Liver (tissue), 9 donors: Measurements from ENCODE around the gene PDE4D. TPM values are rescaled to one million over a fixed set of nuclear protein-coding genes. Genes with fewer than 3 reads are reported as not detected.

Experiments
- DNase-seq: peaks from one replicate; pipeline ENCODE4 v3.0.0-alpha.2; 2017; ENCODE audit warnings: low spot score
- H3K27ac ChIP-seq, 2 donors: one replicate each; pipeline ENCODE4 v1.7.0; 2013; ENCODE audit warnings: inconsistent platforms in 2 of 2, low read length in 2 of 2, control low read depth in 1 of 2, low read depth in 1 of 2, mild to moderate bottlenecking in 1 of 2
- H3K27me3 ChIP-seq, 4 donors: one replicate each; pipeline versions ENCODE4 v1.6.1 to v1.7.0; 2013; ENCODE audit warnings: low read length in 3 of 4, inconsistent platforms in 1 of 4, mild to moderate bottlenecking in 1 of 4, moderate library complexity in 1 of 4; ENCODE audit not compliant: control insufficient read depth in 4 of 4, insufficient read depth in 4 of 4
- H3K36me3 ChIP-seq, 4 donors: one replicate each; pipeline versions ENCODE4 v1.6.1 to v1.7.0; 2013; ENCODE audit warnings: low read length in 3 of 4, mild to moderate bottlenecking in 3 of 4, low read depth in 1 of 4, moderate library complexity in 1 of 4; ENCODE audit not compliant: control insufficient read depth in 4 of 4, insufficient read depth in 3 of 4
- H3K4me1 ChIP-seq, 4 donors: one replicate each; pipeline versions ENCODE4 v1.6.1 to v1.7.0; 2013; ENCODE audit warnings: low read length in 3 of 4, mild to moderate bottlenecking in 3 of 4, moderate library complexity in 1 of 4; ENCODE audit not compliant: control insufficient read depth in 4 of 4, insufficient read depth in 4 of 4
- H3K4me3 ChIP-seq, 3 donors: one replicate each; pipeline versions ENCODE4 v1.6.1 to v1.7.0; 2013; ENCODE audit warnings: low read length in 3 of 3, control low read depth in 1 of 3, low read depth in 1 of 3, mild to moderate bottlenecking in 1 of 3
- H3K9ac ChIP-seq, 2 donors: one replicate each; pipeline ENCODE4 v1.7.0; 2013; ENCODE audit warnings: low read length in 2 of 2, mild to moderate bottlenecking in 2 of 2, moderate library complexity in 2 of 2, control low read depth in 1 of 2, low read depth in 1 of 2
- H3K9me3 ChIP-seq, 4 donors: one replicate each; pipeline versions ENCODE4 v1.6.1 to v1.7.0; 2013; ENCODE audit warnings: low read length in 3 of 4; ENCODE audit not compliant: control insufficient read depth in 4 of 4
- EGR1 ChIP-seq, 2 donors: IDR thresholded peaks; 2 replicates each; pipeline ENCODE4 v1.6.1; 2016 to 2018; ENCODE audit warnings: antibody characterized with exemption in 2 of 2, low read depth in 2 of 2
- FOXA1 ChIP-seq: IDR thresholded peaks from 2 replicates; pipeline ENCODE4 v1.6.1; 2016; ENCODE audit warnings: antibody characterized with exemption
- FOXA2 ChIP-seq: IDR thresholded peaks from 2 replicates; pipeline ENCODE4 v1.6.1; 2016; ENCODE audit warnings: antibody characterized with exemption
- GABPA ChIP-seq, 2 donors: IDR thresholded peaks in 1 of 2; conservative IDR thresholded peaks in 1 of 2; 2 replicates each; pipeline ENCODE4 v1.6.1; 2016; ENCODE audit warnings: antibody characterized with exemption in 2 of 2, mild to moderate bottlenecking in 1 of 2, moderate library complexity in 1 of 2
- HNF4A ChIP-seq, 2 donors: conservative IDR thresholded peaks; 2 replicates each; pipeline ENCODE4 v1.6.1; 2016; ENCODE audit warnings: antibody characterized with exemption in 2 of 2, mild to moderate bottlenecking in 2 of 2
- HNF4G ChIP-seq: IDR thresholded peaks from 2 replicates; pipeline ENCODE4 v1.6.1; 2016; ENCODE audit warnings: antibody characterized with exemption
- JUND ChIP-seq, 2 donors: IDR thresholded peaks; 2 replicates each; pipeline ENCODE4 v1.6.1; 2016; ENCODE audit warnings: antibody characterized with exemption in 2 of 2
- NR2F2 ChIP-seq: IDR thresholded peaks from 2 replicates; pipeline ENCODE4 v1.6.1; 2016; ENCODE audit warnings: antibody characterized with exemption
- RAD21 ChIP-seq, 2 donors: IDR thresholded peaks; 2 replicates each; pipeline ENCODE4 v1.6.1; 2016; ENCODE audit warnings: antibody characterized with exemption in 2 of 2, mild to moderate bottlenecking in 2 of 2
- RXRA ChIP-seq, 2 donors: IDR thresholded peaks; 2 replicates each; pipeline ENCODE4 v1.6.1; 2017 to 2018; ENCODE audit warnings: antibody characterized with exemption in 2 of 2, mild to moderate bottlenecking in 1 of 2
- SP1 ChIP-seq: IDR thresholded peaks from 2 replicates; pipeline ENCODE4 v1.6.1; 2018; ENCODE audit warnings: antibody characterized with exemption, mild to moderate bottlenecking
- TAF1 ChIP-seq: conservative IDR thresholded peaks from 2 replicates; pipeline ENCODE4 v1.6.1; 2016; ENCODE audit warnings: antibody characterized with exemption, mild to moderate bottlenecking
- YY1 ChIP-seq: IDR thresholded peaks from 2 replicates; pipeline ENCODE4 v1.6.1; 2016; ENCODE audit warnings: antibody characterized with exemption, mild to moderate bottlenecking
- WGBS: extraction: QIAGEN DNeasy Blood & Tissue Kit; methylation state at CpG from one replicate; pipeline ENCODE4 v1.1.7; 2013; 5-methylcytosine and 5-hydroxymethylcytosine counted together
- polyA plus RNA-seq, 2 donors: library from polyadenylated mRNA; stranded (reverse) in 1 of 2; unstranded in 1 of 2; fragments of 200-250 nt in 1 of 2; fragments of >200 nt in 1 of 2; fragmentation: Nextera tagmentation in 1 of 2; extraction: Ambion mirVana in 1 of 2; gene quantifications; one replicate each; pipeline versions ENCODE4 v1.2.1 to v1.2.3, GENCODE V29; 2013 to 2015
- total RNA-seq, 2 donors: library from RNA; depleted of rRNA; stranded (reverse); fragments of >200 nt; gene quantifications; one replicate each; pipeline ENCODE4 v1.2.3, GENCODE V29; 2014
- TF ChIP-seq, protein P1 (sequence below): IDR thresholded peaks from 2 replicates; pipeline ENCODE4 v1.6.1; 2016; ENCODE audit warnings: antibody characterized with exemption, mild to moderate bottlenecking
- TF ChIP-seq, protein P2 (sequence below): fragments of 150-350 bp; IDR thresholded peaks from 2 replicates; pipeline ENCODE4 v1.5.1; 2017; ENCODE audit warnings: improper control_type of control experiment, low read depth, low read length; ENCODE audit not compliant: missing input control
- TF ChIP-seq, protein P3 (sequence below): IDR thresholded peaks from 2 replicates; pipeline ENCODE4 v1.6.1; 2016; ENCODE audit warnings: antibody characterized with exemption
- TF ChIP-seq, protein P4 (sequence below): IDR thresholded peaks from 2 replicates; pipeline ENCODE4 v1.6.1; 2016; ENCODE audit warnings: antibody characterized with exemption
- TF ChIP-seq, protein P5 (sequence below): IDR thresholded peaks from 2 replicates; pipeline ENCODE4 v1.6.1; 2016; ENCODE audit warnings: antibody characterized with exemption
- donor health status: healthy.
- donor health status: healthy.
- donor health status: healthy.
- donor health status: healthy.
- donor health status: healthy.

PDE4D gene
- total and polyA plus RNA-seq, 4 donors, result 0.67 to 11.9 (median 6.5) TPM

DNA sequence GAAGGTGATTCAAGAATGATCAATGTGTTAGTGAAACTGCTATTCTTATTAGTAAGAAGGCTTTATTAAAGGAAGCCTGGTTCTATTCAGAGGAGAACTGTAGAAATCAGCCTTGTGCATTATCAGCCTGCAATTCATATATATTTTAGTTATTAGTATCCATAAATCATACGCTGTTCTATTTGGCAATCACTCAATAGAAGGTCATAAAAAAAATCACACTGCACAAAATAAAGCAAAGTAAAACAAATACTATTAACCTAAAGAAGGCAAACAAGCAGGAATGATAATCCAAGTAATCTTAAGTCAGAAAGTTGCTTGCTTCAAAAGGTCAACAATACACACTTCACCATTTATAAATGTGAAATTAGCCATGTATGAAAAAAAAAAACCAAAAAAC, 138.1 kb downstream of the PDE4D start:
- H3K27me3 ChIP-seq, result no peaks in the 10 kb centered on the region
- no peak overlapping the region for H3K9ac ChIP-seq
- no peak overlapping the region for H3K4me3 ChIP-seq
- H3K36me3 ChIP-seq, result no peaks in the 10 kb centered on the region
- no peak for DNase-seq
- no peak overlapping the region for H3K27ac ChIP-seq
- WGBS, result 84% methylated on average over 1 of the region's 1 CpG
- H3K9me3 ChIP-seq, result no peaks in the 10 kb centered on the region
- TF ChIP-seq, protein P1, sequence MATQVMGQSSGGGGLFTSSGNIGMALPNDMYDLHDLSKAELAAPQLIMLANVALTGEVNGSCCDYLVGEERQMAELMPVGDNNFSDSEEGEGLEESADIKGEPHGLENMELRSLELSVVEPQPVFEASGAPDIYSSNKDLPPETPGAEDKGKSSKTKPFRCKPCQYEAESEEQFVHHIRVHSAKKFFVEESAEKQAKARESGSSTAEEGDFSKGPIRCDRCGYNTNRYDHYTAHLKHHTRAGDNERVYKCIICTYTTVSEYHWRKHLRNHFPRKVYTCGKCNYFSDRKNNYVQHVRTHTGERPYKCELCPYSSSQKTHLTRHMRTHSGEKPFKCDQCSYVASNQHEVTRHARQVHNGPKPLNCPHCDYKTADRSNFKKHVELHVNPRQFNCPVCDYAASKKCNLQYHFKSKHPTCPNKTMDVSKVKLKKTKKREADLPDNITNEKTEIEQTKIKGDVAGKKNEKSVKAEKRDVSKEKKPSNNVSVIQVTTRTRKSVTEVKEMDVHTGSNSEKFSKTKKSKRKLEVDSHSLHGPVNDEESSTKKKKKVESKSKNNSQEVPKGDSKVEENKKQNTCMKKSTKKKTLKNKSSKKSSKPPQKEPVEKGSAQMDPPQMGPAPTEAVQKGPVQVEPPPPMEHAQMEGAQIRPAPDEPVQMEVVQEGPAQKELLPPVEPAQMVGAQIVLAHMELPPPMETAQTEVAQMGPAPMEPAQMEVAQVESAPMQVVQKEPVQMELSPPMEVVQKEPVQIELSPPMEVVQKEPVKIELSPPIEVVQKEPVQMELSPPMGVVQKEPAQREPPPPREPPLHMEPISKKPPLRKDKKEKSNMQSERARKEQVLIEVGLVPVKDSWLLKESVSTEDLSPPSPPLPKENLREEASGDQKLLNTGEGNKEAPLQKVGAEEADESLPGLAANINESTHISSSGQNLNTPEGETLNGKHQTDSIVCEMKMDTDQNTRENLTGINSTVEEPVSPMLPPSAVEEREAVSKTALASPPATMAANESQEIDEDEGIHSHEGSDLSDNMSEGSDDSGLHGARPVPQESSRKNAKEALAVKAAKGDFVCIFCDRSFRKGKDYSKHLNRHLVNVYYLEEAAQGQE, result no peak
- TF ChIP-seq NR2F2 (no peak), RAD21 (IDR thresholded peaks at IDR 0.05) (no peak), JUND (IDR thresholded peaks at IDR 0.05) (no peak), TAF1 (no peak), GABPA (IDR thresholded peaks at IDR 0.05 in 1 of 2, conservative IDR thresholded peaks at IDR 0.05 in 1 of 2) (no peak), YY1 (no peak), RXRA (IDR thresholded peaks at IDR 0.05) (no peak), HNF4G (no peak), FOXA2 (no peak), EGR1 (IDR thresholded peaks at IDR 0.05; ENCODE audit: low read depth in 2 of 2) (no peak), HNF4A (conservative IDR thresholded peaks at IDR 0.05) (no peak), FOXA1 (no peak), SP1 (no peak)
- TF ChIP-seq, protein P2, sequence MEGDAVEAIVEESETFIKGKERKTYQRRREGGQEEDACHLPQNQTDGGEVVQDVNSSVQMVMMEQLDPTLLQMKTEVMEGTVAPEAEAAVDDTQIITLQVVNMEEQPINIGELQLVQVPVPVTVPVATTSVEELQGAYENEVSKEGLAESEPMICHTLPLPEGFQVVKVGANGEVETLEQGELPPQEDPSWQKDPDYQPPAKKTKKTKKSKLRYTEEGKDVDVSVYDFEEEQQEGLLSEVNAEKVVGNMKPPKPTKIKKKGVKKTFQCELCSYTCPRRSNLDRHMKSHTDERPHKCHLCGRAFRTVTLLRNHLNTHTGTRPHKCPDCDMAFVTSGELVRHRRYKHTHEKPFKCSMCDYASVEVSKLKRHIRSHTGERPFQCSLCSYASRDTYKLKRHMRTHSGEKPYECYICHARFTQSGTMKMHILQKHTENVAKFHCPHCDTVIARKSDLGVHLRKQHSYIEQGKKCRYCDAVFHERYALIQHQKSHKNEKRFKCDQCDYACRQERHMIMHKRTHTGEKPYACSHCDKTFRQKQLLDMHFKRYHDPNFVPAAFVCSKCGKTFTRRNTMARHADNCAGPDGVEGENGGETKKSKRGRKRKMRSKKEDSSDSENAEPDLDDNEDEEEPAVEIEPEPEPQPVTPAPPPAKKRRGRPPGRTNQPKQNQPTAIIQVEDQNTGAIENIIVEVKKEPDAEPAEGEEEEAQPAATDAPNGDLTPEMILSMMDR, result no peak
- TF ChIP-seq, protein P3, sequence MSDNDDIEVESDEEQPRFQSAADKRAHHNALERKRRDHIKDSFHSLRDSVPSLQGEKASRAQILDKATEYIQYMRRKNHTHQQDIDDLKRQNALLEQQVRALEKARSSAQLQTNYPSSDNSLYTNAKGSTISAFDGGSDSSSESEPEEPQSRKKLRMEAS, result no peak
- TF ChIP-seq, protein P4, sequence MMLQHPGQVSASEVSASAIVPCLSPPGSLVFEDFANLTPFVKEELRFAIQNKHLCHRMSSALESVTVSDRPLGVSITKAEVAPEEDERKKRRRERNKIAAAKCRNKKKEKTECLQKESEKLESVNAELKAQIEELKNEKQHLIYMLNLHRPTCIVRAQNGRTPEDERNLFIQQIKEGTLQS, result no peak
- TF ChIP-seq, protein P5, sequence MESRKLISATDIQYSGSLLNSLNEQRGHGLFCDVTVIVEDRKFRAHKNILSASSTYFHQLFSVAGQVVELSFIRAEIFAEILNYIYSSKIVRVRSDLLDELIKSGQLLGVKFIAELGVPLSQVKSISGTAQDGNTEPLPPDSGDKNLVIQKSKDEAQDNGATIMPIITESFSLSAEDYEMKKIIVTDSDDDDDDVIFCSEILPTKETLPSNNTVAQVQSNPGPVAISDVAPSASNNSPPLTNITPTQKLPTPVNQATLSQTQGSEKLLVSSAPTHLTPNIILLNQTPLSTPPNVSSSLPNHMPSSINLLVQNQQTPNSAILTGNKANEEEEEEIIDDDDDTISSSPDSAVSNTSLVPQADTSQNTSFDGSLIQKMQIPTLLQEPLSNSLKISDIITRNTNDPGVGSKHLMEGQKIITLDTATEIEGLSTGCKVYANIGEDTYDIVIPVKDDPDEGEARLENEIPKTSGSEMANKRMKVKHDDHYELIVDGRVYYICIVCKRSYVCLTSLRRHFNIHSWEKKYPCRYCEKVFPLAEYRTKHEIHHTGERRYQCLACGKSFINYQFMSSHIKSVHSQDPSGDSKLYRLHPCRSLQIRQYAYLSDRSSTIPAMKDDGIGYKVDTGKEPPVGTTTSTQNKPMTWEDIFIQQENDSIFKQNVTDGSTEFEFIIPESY, result no peak
- H3K4me1 ChIP-seq, result peaks cover 1 to 5% (median 2%) of the 10 kb centered on the region in 4 donors
